ENCODE results near the gene LPAR6. TPM values are rescaled to one million over a fixed set of nuclear protein-coding genes. Genes with fewer than 3 reads are reported as not detected.

LPAR6 gene
- total and polyA plus RNA-seq, 7 donors: 4.1 to 11.0 (median 5.8) TPM

- DNase-seq (no peak), ATAC-seq (no peak)
- intact Hi-C loops (cut with DNase I): no loop called here
- no peak overlapping the region for H3K4me3 ChIP-seq
- TF ChIP-seq, protein P1, sequence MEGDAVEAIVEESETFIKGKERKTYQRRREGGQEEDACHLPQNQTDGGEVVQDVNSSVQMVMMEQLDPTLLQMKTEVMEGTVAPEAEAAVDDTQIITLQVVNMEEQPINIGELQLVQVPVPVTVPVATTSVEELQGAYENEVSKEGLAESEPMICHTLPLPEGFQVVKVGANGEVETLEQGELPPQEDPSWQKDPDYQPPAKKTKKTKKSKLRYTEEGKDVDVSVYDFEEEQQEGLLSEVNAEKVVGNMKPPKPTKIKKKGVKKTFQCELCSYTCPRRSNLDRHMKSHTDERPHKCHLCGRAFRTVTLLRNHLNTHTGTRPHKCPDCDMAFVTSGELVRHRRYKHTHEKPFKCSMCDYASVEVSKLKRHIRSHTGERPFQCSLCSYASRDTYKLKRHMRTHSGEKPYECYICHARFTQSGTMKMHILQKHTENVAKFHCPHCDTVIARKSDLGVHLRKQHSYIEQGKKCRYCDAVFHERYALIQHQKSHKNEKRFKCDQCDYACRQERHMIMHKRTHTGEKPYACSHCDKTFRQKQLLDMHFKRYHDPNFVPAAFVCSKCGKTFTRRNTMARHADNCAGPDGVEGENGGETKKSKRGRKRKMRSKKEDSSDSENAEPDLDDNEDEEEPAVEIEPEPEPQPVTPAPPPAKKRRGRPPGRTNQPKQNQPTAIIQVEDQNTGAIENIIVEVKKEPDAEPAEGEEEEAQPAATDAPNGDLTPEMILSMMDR (IDR thresholded peaks at IDR 0.05): no peak
- H3K36me3 ChIP-seq (ENCODE audit: insufficient read depth in 1 of 2, low read depth in 1 of 2): peaks cover 3 to 88% of the 10 kb centered on the region in 2 donors
- WGBS, 3 donors: 93 to 97% (median 97%) methylated on average over 2 of the region's 2 CpGs
- no peaks in the 10 kb centered on the region for H3K9me3 ChIP-seq
- no peak overlapping the region for H3K27ac ChIP-seq
- H3K4me1 ChIP-seq: no peaks in the 10 kb centered on the region
- no peaks in the 10 kb centered on the region for H3K27me3 ChIP-seq (ENCODE audit: insufficient read depth in 3 of 3, low read length in 2 of 3)
These were observed 35.1 kb downstream of the LPAR6 start for GRCh38 chr13:48377857-48378256.

GRCh38 chr13:48370815-48371214 lies 42.1 kb downstream of the LPAR6 start:
- Histone ChIP-seq H3K27ac (no peak overlapping the region), H3K36me3 (ENCODE audit: insufficient read depth in 1 of 2, low read depth in 1 of 2) (peaks cover 0 to 58% of the 10 kb centered on the region in 2 donors), H3K4me1 (no peaks in the 10 kb centered on the region), H3K9me3 (no peaks in the 10 kb centered on the region), H3K4me3 (no peak overlapping the region), H3K27me3 (ENCODE audit: insufficient read depth in 3 of 3, low read length in 2 of 3) (no peaks in the 10 kb centered on the region)
- no peak for DNase-seq
- ATAC-seq: no peak
- intact Hi-C loops (cut with DNase I): no loop called here
- WGBS, 3 donors: 63 to 71% (median 66%) methylated on average over 2 of the region's 2 CpGs
- TF ChIP-seq, protein P1 (IDR thresholded peaks at IDR 0.05): no peak

DNA sequence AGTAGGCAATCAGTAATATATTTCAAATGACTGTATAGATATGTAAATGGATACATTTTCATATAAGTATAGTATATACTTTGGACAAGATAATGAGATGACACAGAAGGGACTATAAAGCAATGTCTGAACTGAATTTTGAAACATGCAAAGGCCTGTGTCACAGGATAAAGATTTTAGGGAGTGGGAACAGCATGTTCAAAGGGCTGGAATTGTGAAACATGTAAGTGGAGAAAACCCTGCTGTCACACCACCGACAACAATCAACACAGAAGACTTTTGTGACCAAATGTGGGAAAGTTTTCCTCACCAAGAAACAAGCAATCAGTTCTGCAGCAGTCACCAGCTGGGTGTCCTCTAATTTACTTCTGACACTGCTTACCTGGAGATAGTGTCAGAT lies 42.9 kb downstream of the LPAR6 start:
- ATAC-seq: peak in 1 of 4 donors; percentile 67
- 64 to 79% (median 67%) methylated on average over 1 of the region's 1 CpG for WGBS, 3 donors
- intact Hi-C loops (cut with DNase I): no loop called here
- Histone ChIP-seq H3K9me3 (no peaks in the 10 kb centered on the region), H3K27ac (no peak overlapping the region), H3K27me3 (ENCODE audit: insufficient read depth in 3 of 3, low read length in 2 of 3) (no peaks in the 10 kb centered on the region), H3K4me3 (no peak overlapping the region), H3K4me1 (no peaks in the 10 kb centered on the region), H3K36me3 (ENCODE audit: insufficient read depth in 1 of 2, low read depth in 1 of 2) (peaks cover 0 to 58% of the 10 kb centered on the region in 2 donors)
- TF ChIP-seq, protein P1 (IDR thresholded peaks at IDR 0.05): no peak
- DNase-seq: no peak

Other genes starting within 250 kb of the LPAR6 start
- 100 to 1,000 TPM; 122 to 219 (median 171) TPM for gene ITM2B, start 179.9 kb downstream of the LPAR6 start, total RNA-seq
- 100 to 1,000 TPM; 105 to 169 (median 117) TPM for gene ITM2B, start 179.9 kb downstream of the LPAR6 start, polyA plus RNA-seq
- 10 to 100 TPM; 23.7 to 35.6 (median 30.7) TPM for gene RB1, start 109.4 kb downstream of the LPAR6 start, total RNA-seq
- gene RB1, start 109.4 kb downstream of the LPAR6 start, polyA plus RNA-seq: 10 to 100 TPM; 16.6 to 28.0 (median 25.4) TPM
- gene RCBTB2, start 120.0 kb upstream of the LPAR6 start, total RNA-seq: 10 to 100 TPM in 2 of 4 donors, 1 to 10 TPM in 2; 2.8 to 18.5 (median 10.3) TPM
- gene RCBTB2, start 120.0 kb upstream of the LPAR6 start, polyA plus RNA-seq: 1 to 10 TPM; 3.1 to 8.2 (median 3.5) TPM
- gene CYSLTR2, start 240.8 kb upstream of the LPAR6 start, total RNA-seq: under 1 TPM in 3 of 4 donors, not detected in 1; 0.04 to 0.49 (median 0.18) TPM
- gene CYSLTR2, start 240.8 kb upstream of the LPAR6 start, polyA plus RNA-seq: under 1 TPM; 0.01 to 0.04 (median 0.03) TPM